Esophagus mucosa (tissue), 1 donor: ENCODE data around the gene RANBP2. TPM values are rescaled to one million over a fixed set of nuclear protein-coding genes. Genes with fewer than 3 reads are reported as not detected.

ENCODE experiments used
- total RNA-seq: library from RNA; stranded (reverse); gene quantifications from one replicate; pipeline ENCODE4 v1.2.4, GENCODE V29; 2023
- donor health status: DM: yes; HTN: yes; CAD: no.

The RANBP2 gene
- total RNA-seq, 1 donor from 2014 or later, result 39.2 TPM

Other genes with a start within 250 kb of the RANBP2 start
- 29.1 TPM for gene LIMS1, start 185.0 kb upstream of the RANBP2 start, total RNA-seq
- gene CCDC138, start 67.3 kb downstream of the RANBP2 start, total RNA-seq, result 4.2 TPM